IMR-90 (cell line): ENCODE measurements around the gene F10. TPM values are rescaled to one million over a fixed set of nuclear protein-coding genes. Genes with fewer than 3 reads are reported as not detected.

Source experiments
- ATAC-seq: fragments of 200-7000 bp; cut with Tn5 transposase; 2 replicates; pipeline ENCODE4 v1.9.1; 2020; ENCODE audit warnings: low read depth, mild to moderate bottlenecking, moderate library complexity
- BruUV-seq: library from RNA; stranded (reverse); fragments of 400-500 nt; replicated peaks from 2 replicates; lab custom pipeline; 2021; lab: Mats Ljungman, UMichigan
- CTCF ChIA-PET: fragments of 300-600 bp; formaldehyde crosslinking; extraction: SDS; loops from one replicate; lab custom pipeline; 2021; ENCODE audit warnings: antibody characterized with exemption; lab: Yijun Ruan, JAX
- POLR2A ChIA-PET: fragments of 300-600 bp; sonication (Branson Sonifier 250); formaldehyde crosslinking; loops from one replicate; lab custom pipeline; 2022; ENCODE audit warnings: antibody characterized with exemption; ENCODE audit not compliant: unreplicated experiment; lab: Charles Lee
- DNase-seq: peaks from one replicate; pipeline ENCODE4 v3.0.0; 2013
- H2AFZ ChIP-seq: replicated peaks from 2 replicates; pipeline ENCODE3; 2013; ENCODE audit warnings: low read length, mild to moderate bottlenecking; ENCODE audit not compliant: poor library complexity
- H2AK5ac ChIP-seq: 2 replicates; pipeline ENCODE4 v1.6.1; 2013; ENCODE audit warnings: low read depth, low read length, inconsistent platforms
- H2AK9ac ChIP-seq: replicated peaks from 2 replicates; pipeline ENCODE3; 2013; ENCODE audit warnings: mild to moderate bottlenecking, low read depth, low read length, moderate library complexity; ENCODE audit not compliant: poor library complexity
- H2BK120ac ChIP-seq: 2 replicates; pipeline ENCODE4 v1.6.1; 2013; ENCODE audit warnings: low read depth, low read length, inconsistent platforms
- H2BK15ac ChIP-seq: 3 replicates; pipeline ENCODE4 v1.6.1; 2013; ENCODE audit warnings: low read depth, low read length, inconsistent platforms
- H2BK20ac ChIP-seq: 2 replicates; pipeline ENCODE4 v1.6.1; 2013; ENCODE audit warnings: low read depth, mild to moderate bottlenecking, inconsistent platforms, low read length, moderate library complexity
- H2BK5ac ChIP-seq: 2 replicates; pipeline ENCODE4 v1.6.1; 2013; ENCODE audit warnings: mild to moderate bottlenecking, low read depth, low read length, inconsistent platforms; ENCODE audit not compliant: poor library complexity, severe bottlenecking
- H3K14ac ChIP-seq: replicated peaks from 2 replicates; pipeline ENCODE4 v1.6.1; 2013; ENCODE audit warnings: low read depth, low read length, inconsistent platforms
- H3K18ac ChIP-seq: 2 replicates; pipeline ENCODE4 v1.6.1; 2013; ENCODE audit warnings: low read depth, low read length, control low read depth
- H3K23ac ChIP-seq: 2 replicates; pipeline ENCODE4 v1.6.1; 2013; ENCODE audit warnings: low read depth, low read length, inconsistent platforms
- H3K27ac ChIP-seq: 2 replicates; pipeline ENCODE4 v1.5.1; 2013; ENCODE audit warnings: mild to moderate bottlenecking, control low read depth, low read length; ENCODE audit not compliant: insufficient read depth
- H3K27me3 ChIP-seq: 2 replicates; pipeline ENCODE4 v1.6.1; 2013; ENCODE audit warnings: low read length; ENCODE audit not compliant: control insufficient read depth, insufficient read depth
- H3K36me3 ChIP-seq: 2 replicates; pipeline ENCODE4 v1.6.1; 2013; ENCODE audit warnings: low read length, mixed read lengths; ENCODE audit not compliant: control insufficient read depth, insufficient read depth
- H3K4ac ChIP-seq: 2 replicates; pipeline ENCODE4 v1.6.1; 2013; ENCODE audit warnings: low read depth, low read length, inconsistent platforms
- H3K4me1 ChIP-seq: 2 replicates; pipeline ENCODE4 v1.6.1; 2013; ENCODE audit warnings: low read length, mixed read lengths; ENCODE audit not compliant: control insufficient read depth, insufficient read depth
- H3K4me2 ChIP-seq: 2 replicates; pipeline ENCODE4 v1.6.1; 2013; ENCODE audit warnings: low read depth, mild to moderate bottlenecking, control low read depth, low read length, moderate library complexity
- H3K4me3 ChIP-seq: 2 replicates; pipeline ENCODE4 v1.5.1; 2013; ENCODE audit warnings: low read depth, mild to moderate bottlenecking, control low read depth, low read length, moderate library complexity; ENCODE audit not compliant: insufficient read depth
- H3K56ac ChIP-seq: 2 replicates; pipeline ENCODE4 v1.6.1; 2013; ENCODE audit warnings: low read length, inconsistent platforms; ENCODE audit not compliant: insufficient read depth; ENCODE audit errors: extremely low read depth
- H3K79me1 ChIP-seq, 2 experiments: 2 replicates each; pipeline ENCODE4 v1.6.1; 2013; ENCODE audit warnings: low read length in 2 of 2, inconsistent platforms in 1 of 2, low read depth in 1 of 2
- H3K9ac ChIP-seq: 2 replicates; pipeline ENCODE4 v1.6.1; 2013; ENCODE audit warnings: low read depth, low read length, control low read depth
- H3K9me1 ChIP-seq: 2 replicates; pipeline ENCODE4 v1.6.1; 2013; ENCODE audit warnings: low read length, inconsistent platforms; ENCODE audit not compliant: insufficient read depth
- H3K9me3 ChIP-seq: 2 replicates; pipeline ENCODE4 v1.6.1; 2013; ENCODE audit warnings: low read length; ENCODE audit not compliant: control insufficient read depth, insufficient read depth
- H4K20me1 ChIP-seq: 2 replicates; pipeline ENCODE4 v1.6.1; 2013; ENCODE audit warnings: low read length, inconsistent platforms; ENCODE audit not compliant: insufficient read depth
- H4K5ac ChIP-seq: 2 replicates; pipeline ENCODE4 v1.6.1; 2013; ENCODE audit warnings: mild to moderate bottlenecking, low read depth, low read length, control low read depth
- H4K8ac ChIP-seq, 2 experiments: 2 replicates each; pipeline ENCODE4 v1.6.1; 2013; ENCODE audit warnings: low read depth in 2 of 2, low read length in 2 of 2, control low read depth in 1 of 2, inconsistent platforms in 1 of 2
- H4K91ac ChIP-seq: 2 replicates; pipeline ENCODE4 v1.6.1; 2013; ENCODE audit warnings: low read depth, low read length, inconsistent platforms; ENCODE audit not compliant: insufficient read depth
- BHLHE40 ChIP-seq: fragments of 150-350 bp; IDR thresholded peaks from 2 replicates; pipeline ENCODE4 v1.6.1; 2016; ENCODE audit warnings: mild to moderate bottlenecking, low read depth, low read length
- FOS ChIP-seq: fragments of 150-350 bp; IDR thresholded peaks from 2 replicates; pipeline ENCODE4 v1.6.1; 2016; ENCODE audit warnings: low read depth, low read length
- WGBS, 2 experiments: methylation state at CpG; one replicate each; pipeline versions ENCODE4 v1.1.5 to v1.1.7; 2013; ENCODE audit warnings: missing lambda C conversion rate in 2 of 2; ENCODE audit not compliant: insufficient read length in 1 of 2; ENCODE audit errors: extremely low coverage in 2 of 2; 5-methylcytosine and 5-hydroxymethylcytosine counted together
- dilution Hi-C: fragments of 300-500 bp; cut with HindIII; formaldehyde crosslinking; loops from one replicate; pipeline ENCODE4 v1.14.3; 2018; ENCODE audit warnings: low sequenced_read_pairs; ENCODE audit not compliant: unreplicated experiment
- in situ Hi-C: fragments of 300-500 bp; cut with MboI; formaldehyde crosslinking; loops from 3 replicates; pipeline ENCODE4 v1.14.3; 2019; ENCODE audit warnings: low sequenced_read_pairs, inconsistent platforms, mixed read lengths
- intact Hi-C: fragments of 100-400 bp; cut with micrococcal nuclease; formaldehyde crosslinking; loops from 2 replicates; pipeline ENCODE4 v1.10.0; 2022
- polyA plus RNA-seq, 3 experiments: library from polyadenylated mRNA; depleted of rRNA; stranded (reverse); fragments of >200 nt; gene quantifications; 2 replicates each; pipeline ENCODE4 v1.2.3, GENCODE V29; 2012; ENCODE audit warnings: low replicate concordance in 1 of 3
- total RNA-seq: library from RNA; depleted of rRNA; stranded (reverse); fragments of >200 nt; gene quantifications from 2 replicates; pipeline ENCODE4 v1.2.3, GENCODE V29; 2012
- TF ChIP-seq, protein P1 (sequence below): fragments of 150-350 bp; IDR thresholded peaks from 2 replicates; pipeline ENCODE4 v1.6.1; 2016; ENCODE audit warnings: low read depth, mild to moderate bottlenecking, low read length, moderate library complexity, borderline replicate concordance

F10 gene
- total and polyA plus RNA-seq, 2 of the 4 experiments (the other 2 are of a cell fraction): 9.1 to 19.5 TPM

DNA sequence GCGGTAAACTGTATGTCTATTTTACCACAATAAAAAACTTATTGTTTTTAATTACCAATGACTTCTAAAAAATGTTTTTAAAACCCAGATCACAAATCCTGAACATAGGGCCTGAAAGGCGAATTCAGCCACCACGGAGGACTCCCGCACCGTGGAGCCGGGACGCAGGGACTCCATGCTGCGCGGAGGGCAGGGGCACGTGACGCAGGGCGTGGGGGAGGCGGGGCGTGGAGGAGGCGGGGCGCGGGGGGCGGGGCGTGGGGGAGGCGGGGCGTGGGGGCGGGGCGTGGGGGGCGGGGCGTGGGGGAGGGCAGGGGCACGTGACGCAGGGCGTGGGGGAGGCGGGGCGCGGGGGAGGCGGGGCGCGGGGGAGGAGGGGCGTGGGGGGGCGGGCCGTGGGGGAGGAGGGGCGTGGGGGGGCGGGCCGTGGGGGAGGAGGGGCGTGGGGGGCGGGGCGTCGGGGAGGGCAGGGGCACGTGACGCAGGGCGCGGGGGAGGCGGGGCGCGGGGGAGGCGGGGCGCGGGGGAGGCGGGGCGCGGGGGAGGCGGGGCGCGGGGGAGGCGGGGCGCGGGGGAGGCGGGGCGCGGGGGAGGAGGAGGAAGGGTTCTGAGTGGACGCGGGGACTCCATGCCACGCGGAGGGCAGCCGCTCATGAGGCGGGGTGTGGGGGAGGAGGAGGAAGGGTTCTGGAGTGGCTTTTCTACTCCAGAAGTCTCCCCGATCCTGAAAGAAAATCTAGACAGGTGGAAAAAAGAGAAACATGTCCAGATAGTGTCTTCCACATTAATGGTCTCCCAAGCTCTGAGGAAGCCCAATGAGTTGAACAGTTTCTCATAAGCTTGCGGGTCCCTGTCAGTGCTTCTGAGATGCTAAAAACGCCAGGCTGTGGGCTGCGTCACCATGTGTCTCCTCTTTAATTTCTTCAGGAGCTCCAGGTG lies 31.5 kb downstream of the F10 start (continued):
- TF ChIP-seq, protein P1, sequence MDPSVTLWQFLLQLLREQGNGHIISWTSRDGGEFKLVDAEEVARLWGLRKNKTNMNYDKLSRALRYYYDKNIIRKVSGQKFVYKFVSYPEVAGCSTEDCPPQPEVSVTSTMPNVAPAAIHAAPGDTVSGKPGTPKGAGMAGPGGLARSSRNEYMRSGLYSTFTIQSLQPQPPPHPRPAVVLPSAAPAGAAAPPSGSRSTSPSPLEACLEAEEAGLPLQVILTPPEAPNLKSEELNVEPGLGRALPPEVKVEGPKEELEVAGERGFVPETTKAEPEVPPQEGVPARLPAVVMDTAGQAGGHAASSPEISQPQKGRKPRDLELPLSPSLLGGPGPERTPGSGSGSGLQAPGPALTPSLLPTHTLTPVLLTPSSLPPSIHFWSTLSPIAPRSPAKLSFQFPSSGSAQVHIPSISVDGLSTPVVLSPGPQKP: no peak
- peak; percentile 84 for TF ChIP-seq BHLHE40

DNA sequence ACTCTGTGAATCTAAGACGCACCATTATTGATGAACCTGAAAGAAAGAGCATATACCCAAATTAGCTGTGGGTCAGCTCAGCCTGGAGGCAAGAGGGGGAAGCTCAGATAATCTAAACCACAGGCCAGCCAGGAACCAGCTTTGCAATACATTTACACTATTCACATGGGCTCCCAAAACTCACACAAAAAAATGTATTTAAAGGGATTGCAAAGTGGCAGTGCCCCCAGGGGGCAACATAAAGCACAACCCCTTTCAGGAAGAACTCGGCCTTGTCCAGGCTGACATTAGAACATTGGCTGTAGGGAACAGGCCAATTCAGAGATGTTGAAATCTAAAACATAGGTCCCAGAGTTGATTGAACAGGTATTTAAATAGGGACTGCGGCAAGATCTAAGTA lies 32.6 kb downstream of the F10 start:
- Histone ChIP-seq H3K9ac (no peak overlapping the region), H2AK5ac (no peak overlapping the region), H3K23ac (no peak overlapping the region), H2AFZ (no peak overlapping the region), H3K4me2 (no peak overlapping the region), H3K27ac (no peak overlapping the region), H3K4me3 (no peak overlapping the region), H4K8ac (no peak overlapping the region; a peak in 1 of 4 replicates), H3K18ac (no peak overlapping the region), H3K27me3 (no peaks in the 10 kb centered on the region), H2BK20ac (no peak overlapping the region), H2BK15ac (no peak overlapping the region), H3K14ac (no peak overlapping the region), H3K4ac (peak overlapping the region; percentile 31; the same call in 1 of the 2 replicates), H4K5ac (peak overlapping the region; percentile 38; the same call in 1 of the 2 replicates), H3K36me3 (no peaks in the 10 kb centered on the region), H2BK5ac (no peak overlapping the region), H3K4me1 (peaks cover 11% of the 10 kb centered on the region), H4K91ac (peak overlapping the region; percentile 14; the same call in 1 of the 2 replicates), H2AK9ac (no peak overlapping the region), H3K9me3 (no peaks in the 10 kb centered on the region), H4K20me1 (no peaks in the 10 kb centered on the region), H3K9me1 (peaks cover 5% of the 10 kb centered on the region; the same call in 1 of the 2 replicates), H3K79me1 (no peaks in the 10 kb centered on the region), H2BK120ac (no peak overlapping the region), H3K56ac (no peak overlapping the region)
- no peak for ATAC-seq
- BruUV-seq: no TSS peak
- POLR2A ChIA-PET: no interaction called here
- DNase-seq: no peak
- dilution Hi-C loops (no loop called here), intact Hi-C loops (no loop called here), in situ Hi-C loops (no loop called here)
- no peak for TF ChIP-seq FOS
- CTCF ChIA-PET: no interaction called here
- WGBS, 2 experiments: 100% methylated on average over 1 of the region's 3 CpGs; no CpG with 5 or more reads in 1 of the 2 experiments
